Tibial nerve (tissue), 4 donors: ENCODE measurements around the gene BCL2. TPM values are rescaled to one million over a fixed set of nuclear protein-coding genes. Genes with fewer than 3 reads are reported as not detected.

ENCODE experiments used
- DNase-seq, 2 donors: peaks; one replicate each; pipeline ENCODE4 v3.0.0-alpha.2; 2019; ENCODE audit warnings: low spot score in 2 of 2
- H3K27ac ChIP-seq, 4 donors: fragments of 200-600 bp; sonication (generic) in 3 of 4; one replicate each; pipeline ENCODE4 v1.5.1; 2017 to 2019; ENCODE audit warnings: mild to moderate bottlenecking in 1 of 4
- H3K27me3 ChIP-seq, 2 donors: fragments of 200-600 bp; sonication (generic) in 1 of 2; one replicate each; pipeline versions ENCODE4 v1.5.1 to v1.6.0; 2017 to 2019
- H3K36me3 ChIP-seq, 3 donors: fragments of 200-600 bp; sonication (generic); one replicate each; pipeline ENCODE4 v1.5.1; 2018 to 2019
- H3K4me1 ChIP-seq, 4 donors: fragments of 200-600 bp; sonication (generic) in 3 of 4; one replicate each; pipeline ENCODE4 v1.5.1; 2017 to 2019
- H3K4me3 ChIP-seq, 4 donors: fragments of 200-600 bp; sonication (generic) in 3 of 4; one replicate each; pipeline ENCODE4 v1.5.1; 2017 to 2019; ENCODE audit warnings: mild to moderate bottlenecking in 1 of 4, moderate library complexity in 1 of 4
- H3K9me3 ChIP-seq, 4 donors: fragments of 200-600 bp; sonication (generic) in 3 of 4; one replicate each; pipeline ENCODE4 v1.5.1; 2017 to 2019
- EP300 ChIP-seq, 2 donors: sonication (generic); formaldehyde crosslinking; IDR thresholded peaks; one replicate each; pipeline ENCODE4 v1.6.1; 2017; ENCODE audit warnings: antibody characterized with exemption in 2 of 2, mild to moderate bottlenecking in 1 of 2
- POLR2A ChIP-seq, 2 donors: fragments of 450-650 bp; IDR thresholded peaks; one replicate each; pipeline ENCODE4 v1.6.1; 2017; ENCODE audit warnings: antibody characterized with exemption in 2 of 2, mild to moderate bottlenecking in 2 of 2, moderate library complexity in 2 of 2
- WGBS, 2 donors: methylation state at CpG; one replicate each; pipeline ENCODE4 v1.1.5; 2018; 5-methylcytosine and 5-hydroxymethylcytosine counted together
- total RNA-seq, 4 donors: library from RNA; depleted of rRNA; stranded (reverse); fragments of >200 nt; gene quantifications; one replicate each; pipeline ENCODE4 v1.1.0, GENCODE V29; 2016
- TF ChIP-seq, protein P1 (sequence below), 5 experiments: fragments of 200-600 bp in 3 of 5; fragments of 450-650 bp in 2 of 5; sonication (generic) in 3 of 5; IDR thresholded peaks; one replicate each; pipeline ENCODE4 v1.5.1; 2016 to 2019; ENCODE audit warnings: antibody characterized with exemption in 5 of 5, mild to moderate bottlenecking in 3 of 5, moderate library complexity in 2 of 5

Gene BCL2
- total RNA-seq, 4 donors from 2014 or later = 54.7 to 79.1 (median 67.0) TPM

DNA sequence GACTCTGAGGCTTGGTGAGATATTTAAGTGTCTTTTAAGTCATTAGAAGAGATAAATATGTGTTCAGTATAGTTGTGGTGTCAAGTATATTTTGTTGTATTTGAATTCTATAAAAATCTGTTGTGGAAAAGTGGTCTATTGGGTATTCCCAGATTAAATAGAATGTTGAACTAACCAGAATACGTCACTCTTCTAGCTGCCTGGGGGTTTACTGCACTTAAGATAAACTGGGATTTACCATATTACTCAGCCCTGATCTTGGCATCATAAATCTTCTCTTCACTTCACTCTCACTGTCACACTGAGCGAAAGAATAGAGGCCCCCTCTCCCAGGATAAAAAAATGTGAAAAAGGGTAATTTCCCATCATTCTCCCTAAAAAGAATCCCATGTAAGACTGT, 129.8 kb downstream of the BCL2 start:
- Histone ChIP-seq H3K4me1 (peaks cover 0 to 35% (median 12%) of the 10 kb centered on the region in 4 donors), H3K4me3 (no peak overlapping the region), H3K36me3 (no peaks in the 10 kb centered on the region), H3K9me3 (no peaks in the 10 kb centered on the region), H3K27ac (no peak overlapping the region), H3K27me3 (no peaks in the 10 kb centered on the region)
- DNase-seq = no peak
- TF ChIP-seq, protein P1, sequence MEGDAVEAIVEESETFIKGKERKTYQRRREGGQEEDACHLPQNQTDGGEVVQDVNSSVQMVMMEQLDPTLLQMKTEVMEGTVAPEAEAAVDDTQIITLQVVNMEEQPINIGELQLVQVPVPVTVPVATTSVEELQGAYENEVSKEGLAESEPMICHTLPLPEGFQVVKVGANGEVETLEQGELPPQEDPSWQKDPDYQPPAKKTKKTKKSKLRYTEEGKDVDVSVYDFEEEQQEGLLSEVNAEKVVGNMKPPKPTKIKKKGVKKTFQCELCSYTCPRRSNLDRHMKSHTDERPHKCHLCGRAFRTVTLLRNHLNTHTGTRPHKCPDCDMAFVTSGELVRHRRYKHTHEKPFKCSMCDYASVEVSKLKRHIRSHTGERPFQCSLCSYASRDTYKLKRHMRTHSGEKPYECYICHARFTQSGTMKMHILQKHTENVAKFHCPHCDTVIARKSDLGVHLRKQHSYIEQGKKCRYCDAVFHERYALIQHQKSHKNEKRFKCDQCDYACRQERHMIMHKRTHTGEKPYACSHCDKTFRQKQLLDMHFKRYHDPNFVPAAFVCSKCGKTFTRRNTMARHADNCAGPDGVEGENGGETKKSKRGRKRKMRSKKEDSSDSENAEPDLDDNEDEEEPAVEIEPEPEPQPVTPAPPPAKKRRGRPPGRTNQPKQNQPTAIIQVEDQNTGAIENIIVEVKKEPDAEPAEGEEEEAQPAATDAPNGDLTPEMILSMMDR (IDR thresholded peaks at IDR 0.05) = no peak
- TF ChIP-seq POLR2A (IDR thresholded peaks at IDR 0.05) (no peak), EP300 (IDR thresholded peaks at IDR 0.05) (no peak)
- 95% methylated on average over 2 of the region's 2 CpGs for WGBS, 2 donors

DNA sequence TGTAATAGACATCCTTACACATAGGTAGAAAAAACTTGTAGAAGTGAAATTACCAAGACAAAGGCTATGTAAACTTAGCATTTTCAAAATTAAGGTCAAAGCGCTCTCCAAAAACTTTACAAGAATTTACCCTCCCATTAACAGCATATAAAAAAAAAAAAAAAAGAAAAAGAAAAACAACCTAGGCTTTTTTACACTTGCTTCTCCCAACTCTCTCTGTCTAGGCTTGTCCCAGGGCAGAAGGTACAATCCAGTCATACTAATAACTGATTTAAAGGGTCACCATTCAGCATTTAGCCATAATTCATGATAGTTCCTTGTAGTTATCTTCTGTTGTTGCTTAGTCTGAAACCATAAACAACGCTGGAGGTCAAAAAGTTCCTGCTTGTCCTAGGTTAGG, 130.5 kb downstream of the BCL2 start:
- Histone ChIP-seq H3K4me1 (peaks cover 0 to 35% (median 12%) of the 10 kb centered on the region in 4 donors), H3K27me3 (no peaks in the 10 kb centered on the region), H3K27ac (no peak overlapping the region), H3K4me3 (no peak overlapping the region), H3K36me3 (no peaks in the 10 kb centered on the region), H3K9me3 (no peaks in the 10 kb centered on the region)
- WGBS, 2 donors = 83 to 86% methylated on average over 2 of the region's 2 CpGs
- DNase-seq = no peak
- TF ChIP-seq, protein P1 (IDR thresholded peaks at IDR 0.05) = no peak
- TF ChIP-seq POLR2A (IDR thresholded peaks at IDR 0.05) (no peak), EP300 (IDR thresholded peaks at IDR 0.05) (no peak)

DNA sequence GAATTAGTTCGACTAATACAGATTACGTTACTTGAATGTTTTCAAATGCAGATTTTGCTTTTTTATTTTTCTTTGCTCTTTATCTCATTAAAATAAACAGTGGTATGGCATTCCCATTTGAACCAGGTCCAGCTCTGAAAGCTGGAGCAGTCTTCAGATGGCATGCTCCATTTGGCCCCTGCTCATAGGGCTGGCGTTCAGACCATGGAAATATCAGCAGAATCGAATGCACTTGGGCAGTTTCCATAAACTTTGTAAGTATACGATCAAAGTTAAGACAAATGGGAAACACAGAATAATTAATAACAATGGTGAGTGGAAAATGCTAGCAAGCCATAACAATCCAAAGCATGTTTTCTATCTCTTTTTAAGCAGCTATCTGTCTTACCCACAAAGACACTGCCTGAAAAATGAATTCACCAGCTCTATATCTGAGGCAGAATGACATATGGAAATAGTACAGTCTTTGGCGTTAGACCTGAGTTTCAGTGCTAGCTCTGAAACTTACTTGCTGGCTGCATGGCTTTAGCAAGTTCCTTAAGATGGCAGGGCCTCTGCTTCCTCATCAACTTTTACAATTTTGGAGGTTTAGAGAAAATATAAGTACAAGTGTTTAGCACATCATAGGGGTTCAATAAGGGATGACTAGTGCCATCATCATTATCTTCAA, 131.6 kb downstream of the BCL2 start:
- no peaks in the 10 kb centered on the region for H3K27me3 ChIP-seq
- TF ChIP-seq EP300 (IDR thresholded peaks at IDR 0.05) (no peak), POLR2A (IDR thresholded peaks at IDR 0.05) (no peak)
- TF ChIP-seq, protein P1 (IDR thresholded peaks at IDR 0.05) = no peak
- no peak overlapping the region for H3K27ac ChIP-seq
- WGBS, 2 donors = 68 to 69% methylated on average over 6 of the region's 6 CpGs
- peaks cover 0 to 34% (median 15%) of the 10 kb centered on the region in 4 donors for H3K4me1 ChIP-seq
- no peaks in the 10 kb centered on the region for H3K36me3 ChIP-seq
- no peak for DNase-seq
- H3K4me3 ChIP-seq = no peak overlapping the region
- H3K9me3 ChIP-seq = no peaks in the 10 kb centered on the region

DNA sequence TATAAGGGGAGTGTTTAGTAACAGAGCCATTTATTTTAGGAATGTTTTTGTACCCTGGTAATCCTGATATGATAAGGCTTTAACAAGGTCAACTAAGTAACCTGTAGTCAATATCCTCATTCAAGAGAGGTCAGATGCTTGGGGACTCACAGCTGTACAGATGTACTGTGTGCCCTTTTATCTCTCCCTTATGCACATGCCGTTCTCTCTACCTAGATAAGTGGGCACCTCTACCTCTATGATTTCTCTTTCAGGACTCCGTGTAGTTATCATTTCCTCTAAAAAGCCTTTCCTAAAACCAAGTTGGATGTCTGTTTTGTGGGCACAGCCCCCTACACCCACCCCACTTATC, 132.4 kb downstream of the BCL2 start:
- Histone ChIP-seq H3K4me1 (peaks cover 0 to 36% (median 20%) of the 10 kb centered on the region in 4 donors), H3K27ac (no peak overlapping the region)
- WGBS, 2 donors = 92 to 96% methylated on average over 2 of the region's 2 CpGs

More for the DNA sequence above, 132.4 kb downstream of the BCL2 start:
- DNase-seq = no peak
- Histone ChIP-seq H3K4me3 (no peak overlapping the region), H3K27me3 (no peaks in the 10 kb centered on the region), H3K9me3 (no peaks in the 10 kb centered on the region), H3K36me3 (no peaks in the 10 kb centered on the region)
- TF ChIP-seq POLR2A (IDR thresholded peaks at IDR 0.05) (no peak), EP300 (IDR thresholded peaks at IDR 0.05) (no peak)
- TF ChIP-seq, protein P1 (IDR thresholded peaks at IDR 0.05) = no peak
